ENCODE data around the gene NFS1. TPM values are rescaled to one million over a fixed set of nuclear protein-coding genes. Genes with fewer than 3 reads are reported as not detected.
A peak's percentile ranks its signal among the peaks of the same experiment; 100 is the strongest.

NFS1 gene
- total RNA-seq, 2 experiments from 2014 or later, result 41.3 to 56.2 TPM

DNA sequence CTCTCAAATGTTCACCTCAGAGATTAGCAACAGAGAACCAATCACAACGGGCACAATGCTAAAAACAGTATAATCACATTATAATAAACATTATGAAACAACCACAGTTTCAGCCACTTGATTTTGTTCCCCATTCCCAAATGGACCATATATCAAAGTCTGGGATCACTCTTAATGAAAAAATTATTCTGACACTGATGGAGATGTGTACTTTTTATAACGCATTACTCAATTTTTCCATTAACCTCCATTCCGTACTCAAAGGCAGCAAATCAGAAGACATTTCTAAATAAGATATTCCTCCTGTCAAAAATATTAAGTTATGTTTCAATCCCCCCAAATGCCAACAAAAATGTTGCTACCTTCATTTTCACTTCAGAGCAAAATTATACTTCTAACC lies 37.2 kb downstream of the NFS1 start:
- intact Hi-C loops (cut with micrococcal nuclease; ENCODE audit: unreplicated experiment), result loop anchor here (5.0 to 10.0 kb wide), 2 partner anchors 80 to 97 kb away; partner anchors contain the start of gene RBM39
- Histone ChIP-seq H4K20me1 (ENCODE audit: insufficient read depth, low read length) (peaks cover 56% of the 10 kb centered on the region), H3K36me3 (ENCODE audit: insufficient read depth, low read length) (peaks cover 51% of the 10 kb centered on the region), H3K9me3 (ENCODE audit: low read length) (no peaks in the 10 kb centered on the region; the same call in 1 of the 2 replicates), H3K9me2 (ENCODE audit: insufficient read depth, low read length) (no peaks in the 10 kb centered on the region), H3K79me2 (ENCODE audit: insufficient read depth, low read depth, low read length) (peaks cover 78% of the 10 kb centered on the region), H3K27ac (ENCODE audit: low read depth, low read length, poor library complexity, severe bottlenecking) (no peak overlapping the region), H3K4me3 (ENCODE audit: low read depth, low read length, poor library complexity, severe bottlenecking) (peak overlapping the region; percentile 76), H2AFZ (ENCODE audit: low read length) (no peak overlapping the region), H3K4me2 (ENCODE audit: low read length) (peak overlapping the region; percentile 96), H3K4me1 (ENCODE audit: insufficient read depth, low read length, poor library complexity, severe bottlenecking) (peaks cover 46% of the 10 kb centered on the region)
- BruUV-seq (replicated peaks), result no TSS peak
- DNase-seq (ENCODE audit: low spot score), result no peak
- POLR2A ChIA-PET, result interaction anchor here (0.6 kb wide), 1 partner anchor 121 kb away, joined by 3 read pairs; no protein-coding TSS in a partner anchor
- TF ChIP-seq, protein P1, sequence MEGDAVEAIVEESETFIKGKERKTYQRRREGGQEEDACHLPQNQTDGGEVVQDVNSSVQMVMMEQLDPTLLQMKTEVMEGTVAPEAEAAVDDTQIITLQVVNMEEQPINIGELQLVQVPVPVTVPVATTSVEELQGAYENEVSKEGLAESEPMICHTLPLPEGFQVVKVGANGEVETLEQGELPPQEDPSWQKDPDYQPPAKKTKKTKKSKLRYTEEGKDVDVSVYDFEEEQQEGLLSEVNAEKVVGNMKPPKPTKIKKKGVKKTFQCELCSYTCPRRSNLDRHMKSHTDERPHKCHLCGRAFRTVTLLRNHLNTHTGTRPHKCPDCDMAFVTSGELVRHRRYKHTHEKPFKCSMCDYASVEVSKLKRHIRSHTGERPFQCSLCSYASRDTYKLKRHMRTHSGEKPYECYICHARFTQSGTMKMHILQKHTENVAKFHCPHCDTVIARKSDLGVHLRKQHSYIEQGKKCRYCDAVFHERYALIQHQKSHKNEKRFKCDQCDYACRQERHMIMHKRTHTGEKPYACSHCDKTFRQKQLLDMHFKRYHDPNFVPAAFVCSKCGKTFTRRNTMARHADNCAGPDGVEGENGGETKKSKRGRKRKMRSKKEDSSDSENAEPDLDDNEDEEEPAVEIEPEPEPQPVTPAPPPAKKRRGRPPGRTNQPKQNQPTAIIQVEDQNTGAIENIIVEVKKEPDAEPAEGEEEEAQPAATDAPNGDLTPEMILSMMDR (conservative IDR thresholded peaks at IDR 0.05; ENCODE audit: low read length), result no peak
- TF ChIP-seq EZH2phosphoT487 (IDR thresholded peaks at IDR 0.05; ENCODE audit: borderline replicate concordance, low read depth, low read length), result no peak
- CTCF ChIA-PET (ENCODE audit: unreplicated experiment), result no interaction called here

- no peak overlapping the region for H2AFZ ChIP-seq (ENCODE audit: low read length)
- TF ChIP-seq, protein P1 (conservative IDR thresholded peaks at IDR 0.05; ENCODE audit: low read length), result no peak
- TF ChIP-seq EZH2phosphoT487 (IDR thresholded peaks at IDR 0.05; ENCODE audit: borderline replicate concordance, low read depth, low read length), result no peak
- H3K4me2 ChIP-seq (ENCODE audit: low read length), result peak overlapping the region; percentile 96
- peaks cover 59% of the 10 kb centered on the region for H3K36me3 ChIP-seq (ENCODE audit: insufficient read depth, low read length)
- POLR2A ChIA-PET, result interaction anchor here (0.5 to 0.8 kb wide), 3 partner anchors 9 to 1131 kb away, joined by 3 to 4 read pairs (median 3); no protein-coding TSS in a partner anchor
- H3K4me3 ChIP-seq (ENCODE audit: low read depth, low read length, poor library complexity, severe bottlenecking), result peak overlapping the region; percentile 76
- no peak for DNase-seq (ENCODE audit: low spot score)
- H3K9me3 ChIP-seq (ENCODE audit: low read length), result no peaks in the 10 kb centered on the region; the same call in 1 of the 2 replicates
- peaks cover 87% of the 10 kb centered on the region for H3K79me2 ChIP-seq (ENCODE audit: insufficient read depth, low read depth, low read length)
- peaks cover 47% of the 10 kb centered on the region for H3K4me1 ChIP-seq (ENCODE audit: insufficient read depth, low read length, poor library complexity, severe bottlenecking)
- CTCF ChIA-PET (ENCODE audit: unreplicated experiment), result no interaction called here
- BruUV-seq (replicated peaks), result no TSS peak
- H4K20me1 ChIP-seq (ENCODE audit: insufficient read depth, low read length), result peaks cover 61% of the 10 kb centered on the region
- H3K9me2 ChIP-seq (ENCODE audit: insufficient read depth, low read length), result no peaks in the 10 kb centered on the region
- intact Hi-C loops (cut with micrococcal nuclease; ENCODE audit: unreplicated experiment), result loop anchor here (5.0 to 10.0 kb wide), 2 partner anchors 81 to 96 kb away; partner anchors contain the start of gene RBM39
- no peak overlapping the region for H3K27ac ChIP-seq (ENCODE audit: low read depth, low read length, poor library complexity, severe bottlenecking)
These were observed 38.1 kb downstream of the NFS1 start for GRCh38 chr20:35661053-35661452.

Measured in OCI-LY7 (cell line).